K562 (cell line): ENCODE results near the gene LRP1B.

ENCODE experiments used
- ARID4B ChIP-seq: sonication (generic); formaldehyde crosslinking; IDR thresholded peaks from 2 replicates; pipeline ENCODE4 v1.8.0; 2022; ENCODE audit warnings: mild to moderate bottlenecking, missing genetic modification reagents
- CBFB ChIP-seq: sonication (generic); formaldehyde crosslinking; IDR thresholded peaks from 2 replicates; pipeline ENCODE4 v1.4.0; 2020; ENCODE audit warnings: mild to moderate bottlenecking, missing genetic modification reagents
- CTCF ChIP-seq, 3 experiments: IDR thresholded peaks in 2 of 3; conservative IDR thresholded peaks in 1 of 3; 2 replicates each; pipeline ENCODE4 v1.5.1; 2011 to 2012; ENCODE audit warnings: low read length in 3 of 3, mild to moderate bottlenecking in 3 of 3, control low read depth in 2 of 3, improper control_type of control experiment in 1 of 3, inconsistent platforms in 1 of 3, low read depth in 1 of 3, mixed read lengths in 1 of 3, moderate library complexity in 1 of 3; ENCODE audit not compliant: insufficient read depth in 2 of 3
- KLF6 ChIP-seq: fragments of 250-450 bp; sonication (Bioruptor Pico); IDR thresholded peaks from 2 replicates; pipeline ENCODE4 v1.4.0; 2020; ENCODE audit warnings: mild to moderate bottlenecking, moderate library complexity, borderline replicate concordance
- NCOA1 ChIP-seq: fragments of 450-650 bp; IDR thresholded peaks from 2 replicates; pipeline ENCODE4 v1.6.1; 2016; ENCODE audit warnings: low read depth
- PTRF ChIP-seq: fragments of 450-650 bp; IDR thresholded peaks from 2 replicates; pipeline ENCODE4 v1.6.1; 2016; ENCODE audit warnings: mild to moderate bottlenecking, missing genetic modification characterization, missing compliant biosample characterization
- REST ChIP-seq, 2 experiments: fragments of 450-650 bp; formaldehyde crosslinking in 1 of 2; IDR thresholded peaks; 2 replicates each; pipeline versions ENCODE4 v1.4.0 to v1.6.1; 2014 to 2020; ENCODE audit warnings: mild to moderate bottlenecking in 2 of 2, borderline replicate concordance in 1 of 2, low read depth in 1 of 2
- STAG1 ChIP-seq: sonication (generic); formaldehyde crosslinking; IDR thresholded peaks from 2 replicates; pipeline ENCODE4 v1.5.0; 2020; ENCODE audit warnings: missing genetic modification reagents, borderline replicate concordance
- TARDBP ChIP-seq: fragments of 450-650 bp; IDR thresholded peaks from 2 replicates; pipeline ENCODE4 v1.6.1; 2016
- ZNF76 ChIP-seq: fragments of 250-450 bp; sonication (Bioruptor Pico); IDR thresholded peaks from 2 replicates; pipeline ENCODE4 v1.4.0; 2020; ENCODE audit warnings: mild to moderate bottlenecking, moderate library complexity, borderline replicate concordance

- TF ChIP-seq KLF6 (CRISPR knock-in tag) = no peak
- no peak for TF ChIP-seq ARID4B (CRISPR knock-in tag)
- no peak for TF ChIP-seq ZNF76 (CRISPR knock-in tag)
- TF ChIP-seq CTCF (IDR thresholded peaks at IDR 0.05 in 2 of 3, conservative IDR thresholded peaks at IDR 0.05 in 1 of 3; ENCODE audit: insufficient read depth in 2 of 3, low read depth in 1 of 3, low read length in 3 of 3) = no peak
- TF ChIP-seq PTRF (tag) = no peak
- TF ChIP-seq STAG1 (CRISPR knock-in tag) = no peak
- TF ChIP-seq CBFB = no peak
- no peak for TF ChIP-seq REST (IDR thresholded peaks at IDR 0.05; ENCODE audit: borderline replicate concordance)
- no peak for TF ChIP-seq REST (CRISPR knock-in tag; IDR thresholded peaks at IDR 0.05; ENCODE audit: low read depth)
- TF ChIP-seq NCOA1 = no peak
- no peak for TF ChIP-seq TARDBP
Measured at GRCh38 chr2:141482697-141483096, 648.1 kb downstream of the LRP1B start.
